ENCODE data around the gene SIDT1.

DNA sequence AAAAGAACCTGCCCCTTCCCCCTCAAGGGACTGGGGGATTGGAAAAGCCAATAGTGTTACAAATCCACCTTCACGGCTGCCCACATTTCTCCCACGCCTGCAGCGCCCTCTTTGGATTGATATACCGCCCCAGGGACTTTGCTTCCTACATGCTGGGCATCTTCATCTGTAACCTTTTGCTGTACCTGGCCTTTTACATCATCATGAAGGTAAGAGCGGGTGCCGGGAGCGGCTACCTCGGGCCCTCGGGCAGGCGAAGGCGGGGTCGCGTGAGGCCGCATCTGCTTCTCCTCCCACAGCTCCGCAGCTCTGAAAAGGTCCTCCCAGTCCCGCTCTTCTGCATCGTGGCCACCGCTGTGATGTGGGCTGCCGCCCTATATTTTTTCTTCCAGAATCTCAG, 91.0 kb downstream of the SIDT1 start:
- TF ChIP-seq POLR2A (IDR thresholded peaks at IDR 0.05; ENCODE audit: low read depth, low read length) (no peak), POLR2AphosphoS5 (IDR thresholded peaks at IDR 0.05; ENCODE audit: low read depth, low read length) (no peak), TAF1 (IDR thresholded peaks at IDR 0.05; ENCODE audit: low read depth, low read length) (no peak), POU2F2 (IDR thresholded peaks at IDR 0.05; ENCODE audit: low read depth, low read length) (no peak)
